ENCODE results near the gene PPIL1. TPM values are rescaled to one million over a fixed set of nuclear protein-coding genes. Genes with fewer than 3 reads are reported as not detected.

Gene PPIL1
- total RNA-seq, 1 experiment from 2014 or later, result 64.2 TPM

GRCh38 chr6:36856277-36856676, 18.3 kb downstream of the PPIL1 start:
- CTCF ChIA-PET, result no interaction called here
- peaks cover 62% of the 10 kb centered on the region for H3K36me3 Mint-ChIP-seq

GRCh38 chr6:36855750-36856149, 18.9 kb downstream of the PPIL1 start:
- DNase-seq (ENCODE audit: low spot score) (no peak), ATAC-seq (no peak)
- no peaks in the 10 kb centered on the region for H3K27me3 Mint-ChIP-seq (ENCODE audit: low read depth)
- peaks cover 56% of the 10 kb centered on the region for H3K36me3 Mint-ChIP-seq
- ChIA-PET CTCF (no interaction called here), POLR2A (no interaction called here)
- TF ChIP-seq USF2 (CRISPR knock-in tag; IDR thresholded peaks at IDR 0.05) (no peak), OVOL2 (CRISPR knock-in tag; IDR thresholded peaks at IDR 0.05; ENCODE audit: borderline replicate concordance) (no peak), MXD4 (CRISPR knock-in tag; IDR thresholded peaks at IDR 0.05; ENCODE audit: borderline replicate concordance) (no peak), CTCF (IDR thresholded peaks at IDR 0.05) (no peak), HMGA2 (CRISPR knock-in tag; IDR thresholded peaks at IDR 0.05) (no peak), ZMAT4 (CRISPR knock-in tag; IDR thresholded peaks at IDR 0.05) (no peak), ZNF317 (CRISPR knock-in tag; IDR thresholded peaks at IDR 0.05; ENCODE audit: borderline replicate concordance, low read depth) (no peak), NFYB (CRISPR knock-in tag; conservative IDR thresholded peaks at IDR 0.05; ENCODE audit: low read depth) (no peak), IRF2 (CRISPR knock-in tag; IDR thresholded peaks at IDR 0.05; ENCODE audit: borderline replicate concordance, low read depth) (no peak), FOXJ3 (CRISPR knock-in tag; IDR thresholded peaks at IDR 0.05; ENCODE audit: borderline replicate concordance) (no peak)
- H3K27ac Mint-ChIP-seq, result no peak overlapping the region
- H3K9me3 Mint-ChIP-seq, result no peaks in the 10 kb centered on the region
- peaks cover 26% of the 10 kb centered on the region for H3K4me1 Mint-ChIP-seq
- no peak overlapping the region for H3K4me3 Mint-ChIP-seq

More at GRCh38 chr6:36856277-36856676, 18.3 kb downstream of the PPIL1 start:
- H3K9me3 Mint-ChIP-seq, result no peaks in the 10 kb centered on the region
- ATAC-seq, result no peak
- H3K27ac Mint-ChIP-seq, result peak overlapping the region; percentile 75
- H3K4me1 Mint-ChIP-seq, result peaks cover 24% of the 10 kb centered on the region
- H3K4me3 Mint-ChIP-seq, result no peak overlapping the region
- no peaks in the 10 kb centered on the region for H3K27me3 Mint-ChIP-seq (ENCODE audit: low read depth)
- DNase-seq (ENCODE audit: low spot score), result no peak
- POLR2A ChIA-PET, result no interaction called here
- TF ChIP-seq NR1H2 (CRISPR knock-in tag; IDR thresholded peaks at IDR 0.05), result no peak

GRCh38 chr6:36853325-36853724, 21.3 kb downstream of the PPIL1 start:
- H3K27me3 Mint-ChIP-seq (ENCODE audit: low read depth), result no peaks in the 10 kb centered on the region; the same call in 1 of the 2 replicates
- no peak for ATAC-seq

More at GRCh38 chr6:36853325-36853724, 21.3 kb downstream of the PPIL1 start:
- Mint-ChIP-seq H3K9me3 (no peaks in the 10 kb centered on the region), H3K36me3 (peaks cover 40% of the 10 kb centered on the region), H3K27ac (peak overlapping the region; percentile 58), H3K4me3 (no peak overlapping the region), H3K4me1 (peaks cover 28% of the 10 kb centered on the region)
- POLR2A ChIA-PET, result no interaction called here
- CTCF ChIA-PET, result interaction anchor here (0.9 to 8.1 kb wide), 10 partner anchors 21 to 165 kb away, joined by 3 to 179 read pairs (median 15); partner anchors contain the start of gene PPIL1
- DNase-seq (ENCODE audit: low spot score), result no peak
- TF ChIP-seq ZSCAN18 (CRISPR knock-in tag; IDR thresholded peaks at IDR 0.05), result no peak
